GM12878 (cell line): Measurements from ENCODE around the gene CDK2.

ENCODE experiments used
- CHD2 ChIP-seq: IDR thresholded peaks from 2 replicates; pipeline ENCODE4 v1.6.1; 2011; ENCODE audit warnings: low read depth, low read length, improper control_type of control experiment, borderline replicate concordance
- EP300 ChIP-seq, 2 experiments: fragments of 150-350 bp in 1 of 2; IDR thresholded peaks; 2 replicates each; pipeline ENCODE4 v1.6.1; 2011 to 2012; ENCODE audit warnings: low read depth in 2 of 2, low read length in 2 of 2, borderline replicate concordance in 1 of 2, improper control_type of control experiment in 1 of 2, inconsistent platforms in 1 of 2; ENCODE audit not compliant: control insufficient read depth in 1 of 2
- EZH2 ChIP-seq: IDR thresholded peaks from 2 replicates; pipeline ENCODE4 v1.6.1; 2012; ENCODE audit warnings: low read depth, mild to moderate bottlenecking, control low read depth, inconsistent platforms, low read length, borderline replicate concordance; ENCODE audit not compliant: control insufficient read depth
- NFIC ChIP-seq: IDR thresholded peaks from 2 replicates; pipeline ENCODE4 v1.6.1; 2012; ENCODE audit warnings: low read depth, mild to moderate bottlenecking, inconsistent platforms, low read length, moderate library complexity
- POLR2A ChIP-seq: IDR thresholded peaks from 2 replicates; pipeline ENCODE4 v1.6.1; 2011; ENCODE audit warnings: low read depth, mild to moderate bottlenecking, low read length
- POLR2AphosphoS5 ChIP-seq: IDR thresholded peaks from 2 replicates; pipeline ENCODE4 v1.6.1; 2011; ENCODE audit warnings: mild to moderate bottlenecking, low read length, inconsistent platforms
- SP1 ChIP-seq: IDR thresholded peaks from one replicate; pipeline ENCODE4 v1.6.1; 2011; ENCODE audit warnings: low read depth, low read length
- SREBF2 ChIP-seq: IDR thresholded peaks from 2 replicates; pipeline ENCODE4 v1.6.1; 2012; ENCODE audit warnings: mild to moderate bottlenecking, low read length
- TAF1 ChIP-seq: IDR thresholded peaks from 2 replicates; pipeline ENCODE4 v1.6.1; 2011; ENCODE audit warnings: mild to moderate bottlenecking, low read depth, low read length, borderline replicate concordance
- TCF12 ChIP-seq: IDR thresholded peaks from 2 replicates; pipeline ENCODE4 v1.6.1; 2011; ENCODE audit warnings: low read depth, mild to moderate bottlenecking, low read length
- TF ChIP-seq, protein P1 (sequence below), 3 experiments: IDR thresholded peaks in 2 of 3; conservative IDR thresholded peaks in 1 of 3; 2 replicates each; pipeline ENCODE4 v1.5.1; 2011; ENCODE audit warnings: low read depth in 3 of 3, low read length in 3 of 3, mild to moderate bottlenecking in 3 of 3, control low read depth in 2 of 3, moderate library complexity in 2 of 3, inconsistent platforms in 1 of 3, mixed read lengths in 1 of 3; ENCODE audit not compliant: control insufficient read depth in 2 of 3, insufficient read depth in 1 of 3; ENCODE audit errors: extremely low read depth in 1 of 3
- TF ChIP-seq, protein P2 (sequence below): IDR thresholded peaks from 2 replicates; pipeline ENCODE4 v1.6.1; 2011; ENCODE audit warnings: borderline replicate concordance, low read depth, mild to moderate bottlenecking, moderate library complexity, low read length; ENCODE audit not compliant: insufficient read depth, poor library complexity, severe bottlenecking
- TF ChIP-seq, protein P3 (sequence below): IDR thresholded peaks from 2 replicates; pipeline ENCODE4 v1.6.1; 2012; ENCODE audit warnings: low read depth, low read length, improper control_type of control experiment

DNA sequence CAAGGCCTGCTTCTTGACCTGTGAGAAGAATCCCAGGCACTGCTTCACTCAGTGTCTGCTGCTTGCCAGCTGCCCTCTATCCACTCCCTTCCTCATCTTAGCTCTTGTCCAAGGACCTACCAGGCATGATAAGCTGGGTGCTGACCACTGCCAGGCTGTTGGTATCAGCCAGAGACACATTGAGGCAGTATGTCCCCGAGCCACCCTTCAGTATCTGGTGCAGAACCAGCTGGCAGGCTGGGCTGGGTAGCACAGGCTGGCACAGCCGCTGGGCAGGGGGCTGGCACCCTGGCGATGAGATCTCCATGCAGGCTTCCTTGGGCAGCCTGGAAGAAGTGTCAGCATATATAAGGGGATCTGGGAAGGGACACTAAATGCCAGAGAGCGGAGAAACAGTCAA is 11.3 kb upstream of the CDK2 start:
- TF ChIP-seq, protein P1, sequence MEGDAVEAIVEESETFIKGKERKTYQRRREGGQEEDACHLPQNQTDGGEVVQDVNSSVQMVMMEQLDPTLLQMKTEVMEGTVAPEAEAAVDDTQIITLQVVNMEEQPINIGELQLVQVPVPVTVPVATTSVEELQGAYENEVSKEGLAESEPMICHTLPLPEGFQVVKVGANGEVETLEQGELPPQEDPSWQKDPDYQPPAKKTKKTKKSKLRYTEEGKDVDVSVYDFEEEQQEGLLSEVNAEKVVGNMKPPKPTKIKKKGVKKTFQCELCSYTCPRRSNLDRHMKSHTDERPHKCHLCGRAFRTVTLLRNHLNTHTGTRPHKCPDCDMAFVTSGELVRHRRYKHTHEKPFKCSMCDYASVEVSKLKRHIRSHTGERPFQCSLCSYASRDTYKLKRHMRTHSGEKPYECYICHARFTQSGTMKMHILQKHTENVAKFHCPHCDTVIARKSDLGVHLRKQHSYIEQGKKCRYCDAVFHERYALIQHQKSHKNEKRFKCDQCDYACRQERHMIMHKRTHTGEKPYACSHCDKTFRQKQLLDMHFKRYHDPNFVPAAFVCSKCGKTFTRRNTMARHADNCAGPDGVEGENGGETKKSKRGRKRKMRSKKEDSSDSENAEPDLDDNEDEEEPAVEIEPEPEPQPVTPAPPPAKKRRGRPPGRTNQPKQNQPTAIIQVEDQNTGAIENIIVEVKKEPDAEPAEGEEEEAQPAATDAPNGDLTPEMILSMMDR (IDR thresholded peaks at IDR 0.05 in 2 of 3, conservative IDR thresholded peaks at IDR 0.05 in 1 of 3; ENCODE audit: control insufficient read depth in 2 of 3, extremely low read depth in 1 of 3, insufficient read depth in 1 of 3, low read depth in 3 of 3, low read length in 3 of 3) = no peak
- TF ChIP-seq, protein P2, sequence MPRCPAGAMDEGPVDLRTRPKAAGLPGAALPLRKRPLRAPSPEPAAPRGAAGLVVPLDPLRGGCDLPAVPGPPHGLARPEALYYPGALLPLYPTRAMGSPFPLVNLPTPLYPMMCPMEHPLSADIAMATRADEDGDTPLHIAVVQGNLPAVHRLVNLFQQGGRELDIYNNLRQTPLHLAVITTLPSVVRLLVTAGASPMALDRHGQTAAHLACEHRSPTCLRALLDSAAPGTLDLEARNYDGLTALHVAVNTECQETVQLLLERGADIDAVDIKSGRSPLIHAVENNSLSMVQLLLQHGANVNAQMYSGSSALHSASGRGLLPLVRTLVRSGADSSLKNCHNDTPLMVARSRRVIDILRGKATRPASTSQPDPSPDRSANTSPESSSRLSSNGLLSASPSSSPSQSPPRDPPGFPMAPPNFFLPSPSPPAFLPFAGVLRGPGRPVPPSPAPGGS = no peak
- no peak for TF ChIP-seq CHD2
- no peak for TF ChIP-seq EP300 (IDR thresholded peaks at IDR 0.05; ENCODE audit: borderline replicate concordance in 1 of 2, control insufficient read depth in 1 of 2, low read depth in 2 of 2, low read length in 2 of 2)
- TF ChIP-seq, protein P3, sequence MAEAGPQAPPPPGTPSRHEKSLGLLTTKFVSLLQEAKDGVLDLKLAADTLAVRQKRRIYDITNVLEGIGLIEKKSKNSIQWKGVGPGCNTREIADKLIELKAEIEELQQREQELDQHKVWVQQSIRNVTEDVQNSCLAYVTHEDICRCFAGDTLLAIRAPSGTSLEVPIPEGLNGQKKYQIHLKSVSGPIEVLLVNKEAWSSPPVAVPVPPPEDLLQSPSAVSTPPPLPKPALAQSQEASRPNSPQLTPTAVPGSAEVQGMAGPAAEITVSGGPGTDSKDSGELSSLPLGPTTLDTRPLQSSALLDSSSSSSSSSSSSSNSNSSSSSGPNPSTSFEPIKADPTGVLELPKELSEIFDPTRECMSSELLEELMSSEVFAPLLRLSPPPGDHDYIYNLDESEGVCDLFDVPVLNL = no peak
- no peak for TF ChIP-seq TAF1
- TF ChIP-seq SREBF2 = no peak
- TF ChIP-seq POLR2A = peak; percentile 51
- no peak for TF ChIP-seq EZH2
- no peak for TF ChIP-seq SP1
- no peak for TF ChIP-seq NFIC
- no peak for TF ChIP-seq POLR2AphosphoS5
- no peak for TF ChIP-seq TCF12
